Chondrocyte (in vitro differentiated cells): ENCODE measurements around the gene TCERG1L. TPM values are rescaled to one million over a fixed set of nuclear protein-coding genes. Genes with fewer than 3 reads are reported as not detected.

Experiments used
- DNase-seq: peaks from one replicate; pipeline ENCODE4 v3.0.0; 2021; ENCODE audit warnings: mixed read lengths, low spot score
- H3K27ac Mint-ChIP-seq: one replicate; pipeline ENCODE4 v1.8.0; 2021; ENCODE audit warnings: mild to moderate bottlenecking, moderate library complexity, mixed read lengths; ENCODE audit not compliant: unreplicated experiment
- H3K27me3 Mint-ChIP-seq: 2 replicates; pipeline ENCODE4 v1.8.0; 2021; ENCODE audit warnings: low read depth, mixed read lengths
- H3K36me3 Mint-ChIP-seq: 2 replicates; pipeline ENCODE4 v1.8.0; 2021; ENCODE audit warnings: low read depth, mixed read lengths
- H3K4me1 Mint-ChIP-seq: 2 replicates; pipeline ENCODE4 v1.8.0; 2021; ENCODE audit warnings: low read depth, mild to moderate bottlenecking, mixed read lengths
- H3K4me3 Mint-ChIP-seq: one replicate; pipeline ENCODE4 v1.8.0; 2021; ENCODE audit warnings: mild to moderate bottlenecking, moderate library complexity, mixed read lengths; ENCODE audit not compliant: unreplicated experiment
- H3K9me3 Mint-ChIP-seq: 2 replicates; pipeline ENCODE4 v1.8.0; 2021; ENCODE audit warnings: low read depth, mixed read lengths
- total RNA-seq: library from RNA; stranded (reverse); gene quantifications from 3 replicates; pipeline ENCODE4 v1.2.1, GENCODE V29; 2021
- TF ChIP-seq, protein P1 (sequence below): fragments of 200-600 bp; sonication (generic); IDR thresholded peaks from 2 replicates; pipeline ENCODE4 v1.5.0; 2021; ENCODE audit warnings: antibody characterized with exemption, mild to moderate bottlenecking, moderate library complexity

Gene TCERG1L
- total RNA-seq, 1 donor from 2014 or later, result not detected

DNA sequence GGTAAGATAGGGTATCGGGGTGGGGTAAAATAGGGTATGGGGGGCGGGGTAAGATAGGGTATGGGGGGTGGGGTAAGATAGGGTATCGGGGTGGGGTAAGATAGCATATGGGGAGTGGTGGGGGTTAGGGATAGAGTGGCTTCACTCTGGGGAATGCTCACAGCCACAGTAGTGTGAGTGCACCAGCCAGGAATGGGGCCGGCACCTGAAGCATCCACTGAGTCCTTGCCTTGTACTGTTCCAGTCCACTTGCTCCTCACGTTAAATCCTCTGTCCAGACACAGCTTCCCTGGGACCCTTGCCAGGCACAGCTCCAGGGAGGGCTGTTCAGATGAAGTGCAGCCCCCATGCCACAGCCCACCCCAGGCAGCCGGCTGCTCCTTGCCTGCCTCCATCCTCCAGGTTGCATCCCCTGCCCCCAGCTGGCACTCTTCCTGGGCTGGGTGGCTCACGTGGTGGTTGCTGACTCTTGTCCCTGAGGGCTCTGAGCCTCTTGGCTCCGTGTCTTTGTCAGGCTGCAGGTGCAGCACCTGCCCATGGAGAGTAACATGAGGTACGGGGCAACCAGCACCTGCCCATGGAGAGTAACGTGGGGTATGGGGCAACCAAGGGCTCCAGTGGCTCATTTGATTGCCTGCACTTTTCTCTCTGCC is 268.4 kb downstream of the TCERG1L start:
- Mint-ChIP-seq H3K4me3 (no peak overlapping the region), H3K4me1 (no peaks in the 10 kb centered on the region), H3K27ac (no peak overlapping the region), H3K36me3 (no peaks in the 10 kb centered on the region), H3K9me3 (peaks cover 33% of the 10 kb centered on the region), H3K27me3 (no peaks in the 10 kb centered on the region)
- no peak for DNase-seq
- TF ChIP-seq, protein P1, sequence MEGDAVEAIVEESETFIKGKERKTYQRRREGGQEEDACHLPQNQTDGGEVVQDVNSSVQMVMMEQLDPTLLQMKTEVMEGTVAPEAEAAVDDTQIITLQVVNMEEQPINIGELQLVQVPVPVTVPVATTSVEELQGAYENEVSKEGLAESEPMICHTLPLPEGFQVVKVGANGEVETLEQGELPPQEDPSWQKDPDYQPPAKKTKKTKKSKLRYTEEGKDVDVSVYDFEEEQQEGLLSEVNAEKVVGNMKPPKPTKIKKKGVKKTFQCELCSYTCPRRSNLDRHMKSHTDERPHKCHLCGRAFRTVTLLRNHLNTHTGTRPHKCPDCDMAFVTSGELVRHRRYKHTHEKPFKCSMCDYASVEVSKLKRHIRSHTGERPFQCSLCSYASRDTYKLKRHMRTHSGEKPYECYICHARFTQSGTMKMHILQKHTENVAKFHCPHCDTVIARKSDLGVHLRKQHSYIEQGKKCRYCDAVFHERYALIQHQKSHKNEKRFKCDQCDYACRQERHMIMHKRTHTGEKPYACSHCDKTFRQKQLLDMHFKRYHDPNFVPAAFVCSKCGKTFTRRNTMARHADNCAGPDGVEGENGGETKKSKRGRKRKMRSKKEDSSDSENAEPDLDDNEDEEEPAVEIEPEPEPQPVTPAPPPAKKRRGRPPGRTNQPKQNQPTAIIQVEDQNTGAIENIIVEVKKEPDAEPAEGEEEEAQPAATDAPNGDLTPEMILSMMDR, result no peak
